Psoas muscle (tissue), 8 donors: ENCODE measurements around the gene DMXL1. TPM values are rescaled to one million over a fixed set of nuclear protein-coding genes. Genes with fewer than 3 reads are reported as not detected.
A peak's percentile ranks its signal among the peaks of the same experiment; 100 is the strongest.

Experiments
- ATAC-seq, 4 donors: fragments of 200-7000 bp; cut with Tn5 transposase; one replicate each; pipeline ENCODE4 v1.9.1; 2020; ENCODE audit warnings: moderate library complexity in 3 of 4, mild to moderate bottlenecking in 2 of 4
- DNase-seq, 2 donors: peaks; one replicate each; pipeline ENCODE4 v3.0.0-alpha.2; 2020
- H3K27ac ChIP-seq: fragments of 200-600 bp; one replicate; pipeline ENCODE4 v1.8.0; 2022
- H3K27me3 ChIP-seq, 3 donors: fragments of 200-600 bp in 1 of 3; one replicate each; pipeline versions ENCODE4 v1.6.1 to v1.8.0; 2013 to 2022; ENCODE audit warnings: low read length in 2 of 3, mild to moderate bottlenecking in 2 of 3, moderate library complexity in 1 of 3; ENCODE audit not compliant: insufficient read depth in 3 of 3
- H3K36me3 ChIP-seq, 2 donors: fragments of 200-600 bp in 1 of 2; one replicate each; pipeline versions ENCODE4 v1.6.1 to v1.8.0; 2013 to 2022; ENCODE audit warnings: low read depth in 1 of 2, mild to moderate bottlenecking in 1 of 2, moderate library complexity in 1 of 2; ENCODE audit not compliant: insufficient read depth in 1 of 2
- H3K4me1 ChIP-seq: fragments of 200-600 bp; one replicate; pipeline ENCODE4 v1.8.0; 2022
- H3K4me3 ChIP-seq: fragments of 200-600 bp; one replicate; pipeline ENCODE4 v1.8.0; 2022; ENCODE audit warnings: mild to moderate bottlenecking
- H3K9me3 ChIP-seq: fragments of 200-600 bp; one replicate; pipeline ENCODE4 v1.8.0; 2022
- CTCF ChIP-seq: fragments of 200-600 bp; IDR thresholded peaks from one replicate; pipeline ENCODE4 v1.8.0; 2022; ENCODE audit warnings: antibody characterized with exemption
- WGBS, 3 donors: extraction: QIAGEN DNeasy Blood & Tissue Kit; methylation state at CpG; one replicate each; pipeline versions ENCODE4 v1.1.6 to v1.1.7; 2013; 5-methylcytosine and 5-hydroxymethylcytosine counted together
- intact Hi-C, 2 donors: fragments of 100-400 bp; cut with DNase I; formaldehyde crosslinking; loops; one replicate each; pipeline versions ENCODE4 v1.11.0 to v1.14.2; 2022
- polyA plus RNA-seq, 3 donors: library from polyadenylated mRNA; stranded (reverse); fragments of 200-250 nt; gene quantifications; one replicate each; pipeline ENCODE4 v1.2.3, GENCODE V29; 2013
- total RNA-seq, 4 donors: library from RNA; stranded (reverse); fragmentation: NEBNext Ultra II Directional in 2 of 4; extraction: Animal tissue kit (Norgen Biotek cat#: 25700) in 2 of 4; gene quantifications; one replicate each; pipeline versions ENCODE4 v1.2.1 to v1.2.4, GENCODE V29; 2021 to 2023
- donor health status: healthy with polysubstance abuse.
- donor health status: DM: no; HTN: no; CAD: no; lungs with moderate emphysema.
- donor health status: Bipolar disorder and iron deficiency.
- donor health status: healthy.
- donor health status: DM: yes; HTN: yes; CAD: no.
- donor health status: DM: no; HTN: no; CAD: no.
- donor health status: DM: no; HTN: no; CAD: no.
- donor health status: DM: yes; HTN: yes; CAD: no.

Gene DMXL1
- total and polyA plus RNA-seq, 7 donors, result 5.1 to 21.7 (median 15.7) TPM

GRCh38 chr5:119200795-119201194 lies 129.9 kb downstream of the DMXL1 start:
- H3K27ac ChIP-seq, result no peak overlapping the region
- peaks cover 5 to 64% of the 10 kb centered on the region in 2 donors for H3K36me3 ChIP-seq

GRCh38 chr5:119207105-119207504 lies 136.2 kb downstream of the DMXL1 start:
- Histone ChIP-seq H3K27ac (no peak overlapping the region), H3K4me1 (no peaks in the 10 kb centered on the region), H3K36me3 (peaks cover 0 to 32% of the 10 kb centered on the region in 2 donors), H3K9me3 (no peaks in the 10 kb centered on the region), H3K27me3 (no peaks in the 10 kb centered on the region), H3K4me3 (no peak overlapping the region)
- no peak for ATAC-seq
- no peak for TF ChIP-seq CTCF
- intact Hi-C loops, result no loop called here
- DNase-seq, result no peak
- WGBS, 3 donors, result 97% methylated on average over 1 of the region's 1 CpG

More at GRCh38 chr5:119200795-119201194, 129.9 kb downstream of the DMXL1 start:
- peaks cover 4% of the 10 kb centered on the region for H3K9me3 ChIP-seq
- intact Hi-C loops, result no loop called here
- TF ChIP-seq CTCF, result no peak
- no peaks in the 10 kb centered on the region for H3K4me1 ChIP-seq
- no peak overlapping the region for H3K4me3 ChIP-seq
- no peaks in the 10 kb centered on the region for H3K27me3 ChIP-seq
- ATAC-seq (no peak), DNase-seq (no peak)

GRCh38 chr5:119212026-119212425 lies 141.1 kb downstream of the DMXL1 start:
- H3K4me1 ChIP-seq, result peaks cover 9% of the 10 kb centered on the region
- H3K4me3 ChIP-seq, result no peak overlapping the region
- no peaks in the 10 kb centered on the region for H3K9me3 ChIP-seq
- no peak for DNase-seq
- WGBS, 3 donors, result 92 to 98% (median 97%) methylated on average over 2 of the region's 2 CpGs
- ATAC-seq, result no peak
- no peak overlapping the region for H3K27ac ChIP-seq
- peaks cover 0 to 5% of the 10 kb centered on the region in 2 donors for H3K36me3 ChIP-seq
- no peaks in the 10 kb centered on the region for H3K27me3 ChIP-seq
- intact Hi-C loops, result no loop called here
- no peak for TF ChIP-seq CTCF

- Histone ChIP-seq H3K9me3 (no peaks in the 10 kb centered on the region), H3K4me3 (no peak overlapping the region), H3K27me3 (no peaks in the 10 kb centered on the region), H3K27ac (no peak overlapping the region), H3K36me3 (peaks cover 0 to 11% of the 10 kb centered on the region in 2 donors), H3K4me1 (peaks cover 9% of the 10 kb centered on the region)
- no peak for TF ChIP-seq CTCF
- intact Hi-C loops, result no loop called here
- ATAC-seq (peak in 3 of 4 donors; percentile 30 to 71 (median 40)), DNase-seq (no peak)
Measured at GRCh38 chr5:119212676-119213075, 141.8 kb downstream of the DMXL1 start.

GRCh38 chr5:119217183-119217582 lies 146.3 kb downstream of the DMXL1 start:
- intact Hi-C loops, result no loop called here
- no peak for DNase-seq
- Histone ChIP-seq H3K4me1 (peaks cover 9% of the 10 kb centered on the region), H3K27me3 (no peaks in the 10 kb centered on the region), H3K36me3 (peaks cover 0 to 38% of the 10 kb centered on the region in 2 donors), H3K4me3 (no peak overlapping the region), H3K9me3 (no peaks in the 10 kb centered on the region), H3K27ac (no peak overlapping the region)
- no peak for TF ChIP-seq CTCF
- ATAC-seq, result no peak
- 88 to 92% (median 90%) methylated on average over 3 of the region's 3 CpGs for WGBS, 3 donors
